Fibroblast of lung (primary cell): ENCODE results near the gene RIT1.

Source experiments
- CTCF ChIP-seq, 2 donors: IDR thresholded peaks in 1 of 2; conservative IDR thresholded peaks in 1 of 2; 1 replicate in 1 of 2; 2 replicates in 1 of 2; pipeline ENCODE4 v1.5.1; 2011 to 2012; ENCODE audit warnings: low read length in 2 of 2, control low read depth in 1 of 2, inconsistent platforms in 1 of 2, low read depth in 1 of 2, mild to moderate bottlenecking in 1 of 2
- EZH2 ChIP-seq: IDR thresholded peaks from 2 replicates; pipeline ENCODE4 v1.5.1; 2012; ENCODE audit warnings: low read length, control low read depth, mild to moderate bottlenecking; ENCODE audit errors: missing control alignments

- no peak for TF ChIP-seq CTCF (conservative IDR thresholded peaks at IDR 0.05 in 1 of 2, IDR thresholded peaks at IDR 0.05 in 1 of 2; ENCODE audit: low read depth in 1 of 2, low read length in 2 of 2)
- TF ChIP-seq EZH2, result no peak
These were observed 947 bp upstream of the RIT1 start for GRCh38 chr1:155912056-155912536.
